Measurements from ENCODE around the gene GLRX2.
A peak's percentile ranks its signal among the peaks of the same experiment; 100 is the strongest.
"Not testable (repeated sequence)": the region's sequence is repeated elsewhere in the genome, so short reads cannot be mapped to it uniquely, and the experiment has no call there.

GLRX2 gene, protein sequence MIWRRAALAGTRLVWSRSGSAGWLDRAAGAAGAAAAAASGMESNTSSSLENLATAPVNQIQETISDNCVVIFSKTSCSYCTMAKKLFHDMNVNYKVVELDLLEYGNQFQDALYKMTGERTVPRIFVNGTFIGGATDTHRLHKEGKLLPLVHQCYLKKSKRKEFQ

DNA sequence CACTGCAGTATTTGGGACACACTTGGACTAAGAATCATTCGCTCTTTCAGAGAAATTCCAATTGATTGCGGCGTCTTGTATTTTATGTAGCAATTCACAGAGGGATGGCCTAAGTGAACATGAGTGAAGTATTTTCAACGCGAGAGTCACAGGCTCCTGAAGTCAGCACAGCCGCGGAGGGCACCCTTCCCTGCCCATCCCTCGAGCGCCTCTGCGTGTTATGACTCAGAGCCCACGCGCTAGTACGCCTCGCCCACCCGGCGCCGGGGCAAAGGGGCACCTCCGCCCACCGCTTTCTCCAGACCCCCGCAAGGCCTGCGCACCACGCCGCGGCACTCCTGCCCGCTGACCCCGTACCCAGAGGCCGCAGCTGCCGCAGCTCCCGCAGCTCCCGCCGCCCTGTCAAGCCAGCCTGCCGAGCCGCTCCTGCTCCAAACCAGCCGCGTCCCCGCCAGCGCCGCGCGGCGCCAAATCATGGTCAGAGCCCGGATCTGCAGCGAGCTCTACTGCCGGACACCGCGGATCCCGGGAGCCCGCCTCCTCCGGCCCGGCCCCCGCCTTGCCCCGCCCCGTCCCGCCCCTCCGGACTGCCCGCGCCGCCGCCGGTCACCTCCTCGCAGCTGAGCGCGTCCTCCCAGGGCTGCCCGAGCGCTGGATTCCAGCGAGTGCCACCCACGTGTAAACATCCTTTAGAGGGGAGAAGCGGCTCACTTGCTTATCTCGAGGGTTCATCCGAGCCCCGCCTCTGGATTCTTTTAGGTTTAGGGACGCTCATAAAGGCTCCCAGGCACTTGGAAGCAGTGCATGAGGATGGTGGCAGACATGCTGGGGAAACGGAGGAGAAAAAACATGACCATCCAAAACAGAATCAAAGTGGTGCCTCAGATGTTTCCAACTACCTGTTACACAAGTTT lies at the start of gene GLRX2:
Gene GLRX2 (minus strand): TSS at position 508 of the 914 bp plus-strand sequence. CDS start 32 bp downstream, at position 476.
- DNase-seq = peak; percentile 92

DNA sequence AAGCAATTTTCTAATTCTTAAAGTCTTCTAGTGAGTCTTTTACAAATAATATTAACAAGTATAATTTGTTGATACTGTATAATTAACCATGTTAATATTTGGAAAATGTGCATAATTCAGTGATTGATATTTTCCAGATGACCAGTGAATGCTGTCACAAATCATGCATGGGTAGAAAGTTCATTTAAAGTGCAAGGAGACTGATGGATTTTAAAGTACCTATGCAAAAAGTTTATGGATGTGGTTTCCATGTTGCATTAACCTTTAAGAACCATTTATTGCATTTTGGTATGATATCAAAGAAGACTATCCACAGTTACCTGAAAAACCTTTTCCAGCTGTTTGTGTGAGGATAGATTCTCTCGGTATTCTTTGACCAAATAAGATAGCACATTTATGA lies 39.8 kb upstream of the GLRX2 start:
- no peak for DNase-seq

DNA sequence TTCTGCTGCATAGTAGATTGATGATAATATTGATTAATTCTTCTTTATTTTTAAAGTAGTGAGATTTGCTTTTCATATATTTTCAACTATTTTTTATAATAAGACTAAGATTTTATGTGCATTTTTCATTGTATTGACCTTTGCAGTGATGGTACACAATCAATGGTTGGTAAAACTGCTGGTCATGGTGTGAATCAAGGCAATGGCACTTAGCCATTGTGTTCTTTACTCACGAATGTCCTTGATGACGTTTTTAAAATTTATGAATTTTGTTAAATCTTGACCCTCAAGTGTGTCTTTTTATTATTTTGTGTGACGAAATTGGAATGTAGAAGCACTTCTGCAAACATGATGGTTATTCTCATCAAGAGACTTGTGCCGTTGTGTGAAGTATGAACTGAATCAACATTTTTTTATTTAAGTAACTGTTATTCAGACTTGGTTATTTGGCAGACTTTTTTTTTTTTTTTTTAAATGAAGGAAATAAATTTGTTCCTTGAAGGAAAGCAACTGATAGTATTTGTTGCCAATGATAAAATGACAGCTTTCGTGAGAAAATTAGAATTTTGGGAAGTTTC lies 39.2 kb upstream of the GLRX2 start:
- no peak for DNase-seq

DNA sequence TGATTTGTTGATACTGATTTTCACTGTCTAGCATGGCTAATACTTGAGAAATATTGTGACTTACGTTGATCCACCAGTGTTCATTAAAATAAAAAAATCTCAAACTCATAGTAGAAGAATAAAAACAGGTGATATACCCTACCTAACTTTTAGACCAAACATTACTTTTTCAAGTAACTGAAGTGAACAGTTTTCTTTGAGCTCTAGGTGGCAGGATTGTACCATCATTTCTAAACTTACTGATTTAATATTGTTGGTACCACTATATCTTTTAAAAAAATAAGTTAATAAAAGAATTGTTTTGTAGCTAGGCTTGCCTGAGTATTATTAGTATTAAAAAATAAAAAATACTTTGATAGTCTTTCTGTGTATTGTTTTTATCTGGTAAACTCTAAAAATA lies 38.1 kb upstream of the GLRX2 start:
- no peak for DNase-seq

DNA sequence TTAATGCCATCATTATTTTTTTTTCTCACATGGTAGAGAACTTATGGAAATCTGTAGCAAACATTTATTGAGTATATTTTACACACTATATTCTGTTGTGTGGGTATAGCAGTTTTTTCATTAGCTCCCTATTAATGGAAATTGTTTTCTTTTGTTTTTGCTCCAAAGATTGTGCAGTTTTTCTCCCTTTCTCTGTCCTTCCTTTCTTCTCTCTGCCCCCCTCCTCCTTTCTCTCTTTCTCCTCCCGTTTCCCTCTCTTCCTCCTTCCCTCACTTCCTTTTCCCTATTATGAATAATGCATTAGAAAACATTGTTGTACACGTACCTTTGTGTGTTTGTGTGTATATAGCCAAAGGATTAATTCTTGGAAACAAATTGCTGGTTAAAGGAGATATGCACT lies 37.2 kb upstream of the GLRX2 start:
- DNase-seq = no peak

DNA sequence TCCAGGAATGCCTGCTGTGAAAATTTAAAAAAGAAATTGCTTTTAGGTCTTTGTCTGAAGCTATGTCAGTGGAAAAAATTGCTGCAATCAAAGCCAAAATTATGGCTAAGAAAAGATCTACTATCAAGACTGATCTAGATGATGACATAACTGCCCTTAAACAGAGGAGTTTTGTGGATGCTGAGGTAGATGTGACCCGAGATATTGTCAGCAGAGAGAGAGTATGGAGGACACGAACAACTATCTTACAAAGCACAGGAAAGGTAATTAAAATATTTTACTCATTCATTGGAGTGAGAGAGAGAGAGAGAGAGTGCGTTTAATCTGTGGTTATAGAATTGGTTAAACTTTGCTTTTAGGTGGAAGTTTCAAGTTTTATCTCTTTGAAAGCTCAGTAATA lies 36.6 kb upstream of the GLRX2 start:
- no peak for DNase-seq

DNA sequence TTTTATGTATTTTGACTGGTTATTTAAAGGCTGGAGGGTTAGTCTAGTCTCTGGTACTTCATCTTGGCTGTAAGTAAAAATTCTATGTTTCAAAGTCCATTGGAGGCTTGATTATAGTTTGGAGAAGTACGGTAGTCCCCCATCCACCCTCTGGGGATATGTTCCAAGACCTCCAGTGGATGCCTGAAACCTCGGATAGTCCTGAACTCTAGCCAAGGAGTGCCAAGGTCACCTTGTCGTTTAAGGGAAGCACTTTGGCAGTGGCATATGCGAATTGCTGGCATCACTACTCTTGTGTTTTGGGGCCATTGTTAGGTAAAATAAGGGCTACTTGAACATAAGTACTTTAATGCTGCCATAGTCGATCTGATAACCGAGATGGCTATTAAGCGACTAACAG lies 35.0 kb upstream of the GLRX2 start:
- DNase-seq = no peak

DNA sequence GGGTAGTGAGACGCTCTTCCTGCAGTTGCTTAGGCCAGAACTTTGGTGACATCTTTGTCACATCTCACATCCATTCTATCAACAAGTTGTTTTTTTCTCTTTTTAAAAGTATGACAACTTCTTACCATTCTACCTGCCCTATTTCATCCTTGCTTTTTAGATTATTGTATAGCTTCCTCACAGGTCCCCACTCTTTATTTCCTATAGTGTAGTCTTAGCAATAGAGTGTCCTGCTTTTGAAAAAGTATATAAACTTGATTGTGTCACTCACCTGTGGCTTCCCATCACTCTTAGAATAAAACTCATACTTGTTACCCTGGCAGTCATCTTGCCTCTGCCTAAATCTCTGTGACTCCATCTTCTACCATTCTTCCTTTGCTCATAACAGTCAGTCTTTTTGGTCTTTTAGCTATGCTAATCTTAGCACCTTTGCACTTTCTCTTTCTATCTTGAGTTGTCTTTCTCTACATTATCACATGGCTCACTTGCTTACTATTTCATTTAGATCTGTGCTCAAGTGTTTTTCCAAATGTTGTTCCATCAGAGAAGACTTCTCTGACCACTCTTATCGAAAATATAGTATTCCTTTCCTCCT lies 26.1 kb upstream of the GLRX2 start:
- DNase-seq = no peak

DNA sequence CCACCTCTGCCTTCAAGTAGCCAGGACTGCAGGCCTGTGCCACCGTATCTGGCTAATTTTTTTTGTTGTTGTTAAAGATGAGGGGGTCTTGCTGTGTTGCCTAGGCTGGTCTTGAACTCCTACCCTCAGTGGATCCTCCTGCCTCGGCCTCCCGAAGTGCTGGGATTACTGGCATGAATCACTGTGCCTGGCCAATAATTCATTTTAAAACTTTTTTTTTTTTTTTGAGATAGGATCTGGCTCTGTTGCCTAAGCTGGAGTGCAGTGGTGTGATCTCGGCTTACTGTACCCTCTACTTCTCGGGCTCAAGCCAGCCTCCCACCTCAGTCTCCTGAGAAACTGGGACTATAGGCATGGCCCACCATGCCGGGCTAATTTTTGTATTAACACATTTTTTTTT lies 20.2 kb upstream of the GLRX2 start:
- no peak for DNase-seq

DNA sequence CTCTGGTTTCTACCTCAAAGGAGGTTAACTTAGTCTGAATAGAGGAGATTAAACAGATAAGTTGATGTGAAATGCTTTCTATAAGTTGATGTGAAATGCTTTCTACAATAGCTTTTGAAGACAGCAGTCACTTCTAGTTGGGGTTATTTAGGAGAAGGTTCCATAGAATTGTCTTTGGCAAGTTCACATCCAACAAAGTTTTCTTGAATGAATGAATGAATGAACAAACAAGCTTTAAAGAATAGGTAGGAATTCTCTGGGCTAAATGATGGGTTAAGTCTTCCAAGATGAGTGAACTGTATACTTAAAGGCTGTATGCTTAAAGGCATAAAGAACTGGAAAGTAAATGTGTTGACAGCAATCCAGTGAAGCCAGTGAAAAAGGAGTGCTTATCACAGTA lies 18.5 kb upstream of the GLRX2 start:
- DNase-seq = no peak

- peak; percentile 99 for DNase-seq
These were observed 16.7 kb upstream of the GLRX2 start, which contains the start of gene CDC73 for GRCh38 chr1:193121616-193122593. TSS of gene CDC73 (plus strand) at chr1:193122031. CDS start at chr1:193122201, 170 bp downstream.

GRCh38 chr1:193120604-193121166 lies 15.5 kb upstream of the GLRX2 start:
- DNase-seq = no peak

GRCh38 chr1:193118803-193119730 lies 13.9 kb upstream of the GLRX2 start:
- DNase-seq = no peak

GRCh38 chr1:193118194-193118593 lies 13.0 kb upstream of the GLRX2 start:
- no peak for DNase-seq

DNA sequence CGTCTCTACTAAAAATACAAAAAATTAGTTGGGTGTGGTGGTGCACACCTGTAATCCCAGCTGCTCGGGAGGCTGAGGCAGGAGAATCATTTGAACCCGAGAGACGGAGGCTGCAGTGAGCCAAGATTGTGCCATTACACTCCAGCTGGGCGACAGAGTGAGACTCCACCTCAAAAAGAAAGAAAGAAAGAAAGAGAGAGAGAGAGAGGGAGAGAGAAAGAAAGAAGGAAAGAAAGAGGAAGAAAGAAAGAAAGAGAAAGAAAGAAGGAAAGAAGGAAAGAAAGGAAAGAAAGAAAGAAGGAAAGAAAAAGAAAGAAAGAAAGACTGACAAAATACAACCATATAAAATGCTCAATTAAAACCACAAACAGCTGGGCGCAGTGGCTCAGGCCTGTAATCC lies 12.0 kb upstream of the GLRX2 start:
- DNase-seq = not testable (repeated sequence)

DNA sequence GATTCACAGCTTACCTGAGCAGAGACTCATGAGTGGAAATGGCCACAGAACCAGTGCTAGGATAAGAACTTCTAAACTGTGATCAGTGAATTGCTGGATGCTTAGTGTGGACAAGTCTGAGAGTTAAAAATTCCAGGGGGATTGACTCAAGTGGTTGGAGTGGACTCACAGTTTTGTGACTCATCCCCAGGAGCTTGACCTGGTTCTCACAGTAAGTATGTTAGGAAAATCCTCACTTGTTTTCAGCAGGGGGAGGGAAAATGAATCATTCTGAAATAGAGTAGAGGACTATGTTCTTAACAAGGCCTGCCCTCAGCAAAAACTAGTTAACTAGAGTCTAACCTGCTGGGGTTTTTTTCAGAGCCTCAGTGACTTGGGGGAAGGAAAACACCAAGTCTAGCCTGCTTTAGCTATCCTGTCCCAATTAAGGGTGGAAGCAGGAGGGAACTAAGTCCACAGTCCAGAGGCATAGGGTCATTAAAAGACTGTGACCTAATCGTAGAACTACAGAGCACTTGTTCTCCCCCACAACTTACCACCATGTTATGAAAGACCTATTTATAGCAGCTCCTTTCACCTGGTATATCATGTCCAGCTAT lies 10.5 kb upstream of the GLRX2 start:
- no peak for DNase-seq

- DNase-seq = no peak
These were observed 9.4 kb upstream of the GLRX2 start for GRCh38 chr1:193114485-193115095.

GRCh38 chr1:193113992-193114332 lies 8.7 kb upstream of the GLRX2 start:
- DNase-seq = no peak

GRCh38 chr1:193113258-193113991 lies 8.2 kb upstream of the GLRX2 start:
- no peak for DNase-seq
